NCI-H1092 (cell line): Measurements from ENCODE around the gene ALDH5A1.
A peak's percentile ranks its signal among the peaks of the same experiment; 100 is the strongest.

Source experiments
- DNase-seq: peaks from one replicate; lab custom pipeline; 2025; lab: John Stamatoyannopoulos, UW

ALDH5A1 gene

DNA sequence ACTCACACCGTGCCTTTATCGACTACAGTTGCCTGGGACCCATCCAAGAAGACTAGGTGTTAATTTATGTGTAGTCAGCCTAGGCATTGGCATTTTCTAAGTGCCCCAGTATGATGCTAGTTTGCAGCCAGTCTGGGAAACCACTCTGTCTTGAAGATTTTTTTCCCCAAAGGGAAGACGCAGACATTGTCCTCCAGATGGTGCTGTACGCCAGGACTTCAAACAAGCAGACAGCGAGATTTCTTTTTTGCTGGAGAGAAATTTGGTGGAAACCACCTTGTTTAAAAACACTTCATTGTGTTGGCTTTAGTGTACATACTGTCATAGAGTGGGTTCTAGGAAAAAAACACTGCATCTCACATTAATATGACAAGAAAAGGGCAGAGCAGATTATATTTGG, 30.0 kb downstream of the ALDH5A1 start:
- DNase-seq = peak; percentile 1

DNA sequence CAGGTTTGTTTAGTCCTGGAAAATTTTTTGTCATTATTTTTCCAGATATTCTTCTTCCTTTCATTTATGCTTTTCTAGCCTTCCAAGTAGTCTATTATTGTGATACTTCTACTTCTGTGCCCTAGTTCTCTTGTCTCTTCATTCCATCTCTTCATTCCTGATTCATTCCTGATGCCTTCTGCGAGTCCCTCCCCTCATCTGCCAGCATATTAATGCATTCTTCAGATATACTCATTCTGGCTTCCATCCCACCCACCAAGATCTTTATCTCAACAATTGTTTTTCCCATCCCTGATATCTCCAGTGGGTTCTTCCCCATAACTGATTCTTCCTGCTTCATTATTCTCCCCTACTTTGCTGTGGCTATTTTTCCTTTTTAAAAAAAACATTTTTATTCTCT, 35.2 kb downstream of the ALDH5A1 start:
- no peak for DNase-seq

DNA sequence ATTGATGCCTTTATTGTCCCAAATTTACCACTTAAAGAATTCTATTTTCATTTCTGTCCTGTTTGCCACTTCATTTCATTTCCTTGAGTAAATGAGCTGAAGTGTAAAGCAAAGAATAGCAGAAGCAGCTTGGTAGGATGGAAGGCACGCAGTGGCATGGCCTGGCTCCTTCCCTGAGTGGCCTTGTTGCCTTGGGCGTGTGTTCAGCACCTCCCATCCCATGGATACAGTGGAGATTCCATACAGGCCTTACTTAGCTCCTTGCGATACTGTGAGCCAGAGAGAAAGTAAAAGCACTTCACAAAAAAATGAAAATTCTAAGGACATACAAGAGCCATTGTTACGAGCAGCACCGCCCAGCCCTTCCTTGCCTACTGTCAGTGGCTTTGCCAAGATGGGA, 39.6 kb downstream of the ALDH5A1 start:
- DNase-seq = no peak

DNA sequence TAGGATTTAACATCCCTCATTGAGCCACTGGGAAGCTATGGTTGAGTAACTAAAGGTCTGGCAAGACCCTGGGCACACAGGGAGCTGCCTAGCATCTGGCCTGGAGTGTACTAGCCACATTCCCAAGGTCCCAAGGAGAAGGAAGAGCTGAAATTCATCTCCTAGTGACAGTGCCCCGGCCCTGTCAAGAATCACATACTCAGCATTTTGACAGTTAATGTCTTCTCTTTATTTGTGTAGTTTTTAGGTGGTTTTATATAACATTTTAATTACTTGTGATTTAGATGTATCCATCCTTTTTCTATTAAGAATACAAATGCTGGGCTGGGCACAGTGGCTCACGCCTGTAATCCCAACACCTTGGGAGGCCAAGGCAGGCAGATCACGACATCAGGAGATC, 40.4 kb downstream of the ALDH5A1 start:
- DNase-seq = no peak

- DNase-seq = no peak
These were observed 41.7 kb downstream of the ALDH5A1 start for GRCh38 chr6:24536466-24536865.

GRCh38 chr6:24537082-24537699, 42.4 kb downstream of the ALDH5A1 start:
- no peak for DNase-seq

DNA sequence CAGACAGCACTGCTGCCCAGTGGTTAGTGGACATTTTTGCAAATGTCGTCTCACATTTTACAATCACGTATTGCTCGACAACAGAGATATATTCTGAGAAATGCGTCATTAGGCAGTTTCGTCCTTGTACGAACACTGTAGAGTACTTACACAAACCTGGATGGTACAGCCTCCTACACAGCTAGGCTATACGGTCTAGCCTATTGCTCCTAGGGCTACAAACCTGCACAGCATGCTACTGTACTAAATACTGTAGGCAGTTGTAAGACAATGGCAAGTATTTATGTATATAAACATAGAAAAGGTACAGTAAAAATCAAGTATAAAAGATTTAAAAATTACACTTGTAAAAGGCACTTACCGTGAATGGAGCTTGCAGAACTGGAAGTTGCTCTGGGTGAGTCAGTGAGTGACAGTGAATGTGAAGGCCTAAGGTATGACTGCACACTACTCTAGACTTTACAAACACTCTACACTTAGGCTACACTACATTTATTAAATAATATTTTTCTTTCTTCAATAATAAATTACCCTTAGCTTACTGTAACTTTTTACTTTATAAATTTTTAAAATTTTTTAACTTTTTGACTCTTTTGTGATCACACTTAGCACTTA, 43.1 kb downstream of the ALDH5A1 start:
- no peak for DNase-seq

DNA sequence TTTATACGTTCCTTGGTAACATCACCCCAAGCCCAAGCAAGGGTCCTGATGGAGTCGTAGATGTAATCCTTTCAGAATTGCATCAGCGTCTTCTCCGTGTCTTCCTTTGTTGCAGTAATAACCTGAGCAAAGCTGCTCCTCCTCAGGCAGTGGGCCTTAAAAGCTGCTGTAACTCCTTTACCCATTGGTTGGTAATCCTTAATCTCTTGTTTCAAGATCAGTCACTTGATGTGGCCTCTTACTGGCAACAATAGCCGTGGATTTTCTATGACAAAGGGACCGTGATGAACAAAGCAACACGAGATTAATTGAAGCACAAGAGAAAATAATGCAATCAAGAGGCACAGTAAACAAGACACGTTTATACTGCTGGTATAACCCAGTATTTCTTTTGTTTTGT, 44.6 kb downstream of the ALDH5A1 start:
- no peak for DNase-seq

- DNase-seq = no peak
These were observed 45.4 kb downstream of the ALDH5A1 start for GRCh38 chr6:24540197-24540596.

DNA sequence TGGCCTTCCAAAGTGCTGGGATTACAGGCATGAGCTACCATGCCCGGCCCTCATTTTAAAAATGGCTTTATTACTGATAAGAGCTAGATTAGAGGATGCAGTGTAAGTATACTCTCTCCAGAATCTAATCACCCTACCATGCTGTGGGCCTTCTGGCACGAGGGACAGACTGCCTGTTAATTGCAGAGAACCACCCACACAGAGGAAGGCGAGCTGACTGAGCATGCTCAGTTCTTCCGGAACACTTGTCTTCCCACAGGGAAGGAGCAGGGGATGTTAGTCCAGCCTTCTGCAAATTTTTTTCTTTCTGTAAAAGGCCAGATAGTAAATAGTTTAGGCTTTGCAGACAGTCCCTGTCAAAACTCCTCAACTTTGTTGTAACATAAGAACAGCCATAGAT, 48.9 kb downstream of the ALDH5A1 start:
- no peak for DNase-seq

- DNase-seq = no peak
These were observed 50.4 kb downstream of the ALDH5A1 start for GRCh38 chr6:24545183-24545582.

DNA sequence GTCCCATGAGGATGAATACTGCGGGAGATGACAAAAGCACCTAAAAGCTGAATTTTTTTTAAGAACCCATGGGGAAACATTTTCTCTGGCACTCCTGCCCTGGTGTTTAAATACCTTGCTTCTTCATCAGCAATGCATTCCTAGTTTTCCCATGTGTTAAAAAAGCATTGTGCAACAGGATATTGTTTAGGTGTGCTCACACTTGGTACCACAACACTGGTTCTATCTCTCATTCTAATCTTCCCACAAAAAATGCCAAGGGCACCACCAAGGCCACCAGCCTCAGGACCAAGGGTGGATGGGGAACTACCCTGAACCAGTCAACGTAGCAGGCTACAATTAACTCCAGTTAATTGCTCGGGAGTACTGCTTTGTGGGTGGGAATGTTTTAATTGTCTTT, 50.9 kb downstream of the ALDH5A1 start:
- no peak for DNase-seq

DNA sequence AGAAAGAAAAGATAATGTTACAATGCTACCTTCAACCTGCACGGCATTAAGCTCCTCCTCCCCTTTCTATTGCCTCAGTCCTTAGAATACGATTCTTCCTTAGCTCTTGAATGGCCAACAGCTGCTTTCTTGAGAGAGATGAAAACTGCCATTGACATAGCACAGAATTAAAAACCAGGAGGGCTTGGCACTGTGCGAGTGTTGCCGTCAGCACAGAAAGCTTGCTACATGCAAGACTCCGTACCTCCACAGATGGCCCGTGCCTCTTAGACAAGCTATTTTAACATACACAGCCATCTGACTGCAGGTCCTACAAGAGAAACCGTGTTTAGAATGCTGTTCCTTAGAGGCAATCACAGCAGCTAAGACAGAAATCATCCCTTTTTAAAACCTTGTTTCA, 51.7 kb downstream of the ALDH5A1 start:
- DNase-seq = no peak

DNA sequence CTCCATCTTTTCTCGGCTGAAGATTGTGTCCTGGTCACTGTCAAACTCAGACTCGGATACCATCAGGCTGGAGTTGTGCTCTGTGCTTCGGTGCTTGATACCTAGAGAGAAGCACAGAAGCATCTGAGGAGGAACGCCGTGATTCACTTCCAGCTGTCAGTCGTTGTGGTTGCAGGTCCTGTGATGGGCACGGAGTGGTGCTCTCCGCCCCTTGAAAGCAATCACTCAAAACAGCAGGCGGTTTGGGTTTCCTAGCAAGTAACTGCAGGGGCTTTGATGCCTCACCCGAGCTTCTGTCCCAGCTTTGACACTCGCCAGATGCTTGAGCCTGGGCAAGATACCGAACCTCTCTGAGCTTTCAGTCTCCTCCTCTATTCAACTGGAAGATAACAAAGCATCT, 52.5 kb downstream of the ALDH5A1 start:
- no peak for DNase-seq

DNA sequence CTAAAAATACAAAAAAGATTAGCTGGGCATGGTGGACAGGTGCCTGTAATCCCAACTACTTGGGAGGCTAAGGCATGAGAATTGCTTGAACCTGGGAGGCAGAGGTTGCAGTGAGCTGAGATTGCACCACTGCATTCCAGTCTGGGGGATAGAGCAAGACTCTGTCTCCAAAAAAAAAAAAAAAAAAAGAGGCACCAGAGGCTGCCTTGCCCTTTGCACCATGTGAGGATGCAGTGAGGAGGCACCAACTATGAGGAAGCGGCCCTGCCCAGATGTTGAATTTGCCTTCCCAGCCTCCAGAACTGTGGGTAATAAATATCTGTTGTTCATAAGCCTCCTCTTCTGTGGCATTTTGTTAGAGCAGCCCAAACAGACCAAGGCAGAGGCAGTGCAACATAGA, 54.4 kb downstream of the ALDH5A1 start:
- DNase-seq = no peak

- DNase-seq = no peak
These were observed 55.0 kb downstream of the ALDH5A1 start for GRCh38 chr6:24549674-24550353.

- no peak for DNase-seq
These were observed 56.4 kb downstream of the ALDH5A1 start for GRCh38 chr6:24551139-24551538.

DNA sequence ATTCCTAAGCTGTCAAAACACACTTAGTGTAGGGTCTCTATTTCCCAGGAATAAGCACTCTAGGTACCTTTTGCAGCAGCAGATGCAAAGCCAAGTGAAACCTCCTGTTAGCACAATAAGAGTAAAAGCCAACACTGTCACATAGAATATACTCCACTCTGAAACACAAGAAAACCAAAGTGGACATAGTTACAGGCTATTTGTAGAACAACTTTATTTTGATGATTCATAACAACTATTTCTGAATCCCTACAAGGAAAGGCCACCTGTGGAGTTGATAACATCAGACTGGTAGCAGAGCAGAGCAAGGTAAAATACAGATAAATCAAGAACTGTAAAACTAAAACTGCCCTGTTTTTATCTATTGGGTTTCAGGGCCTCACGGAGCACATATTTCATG, 59.7 kb downstream of the ALDH5A1 start:
- no peak for DNase-seq

- DNase-seq = no peak
These were observed 63.7 kb downstream of the ALDH5A1 start for GRCh38 chr6:24558516-24558915.

DNA sequence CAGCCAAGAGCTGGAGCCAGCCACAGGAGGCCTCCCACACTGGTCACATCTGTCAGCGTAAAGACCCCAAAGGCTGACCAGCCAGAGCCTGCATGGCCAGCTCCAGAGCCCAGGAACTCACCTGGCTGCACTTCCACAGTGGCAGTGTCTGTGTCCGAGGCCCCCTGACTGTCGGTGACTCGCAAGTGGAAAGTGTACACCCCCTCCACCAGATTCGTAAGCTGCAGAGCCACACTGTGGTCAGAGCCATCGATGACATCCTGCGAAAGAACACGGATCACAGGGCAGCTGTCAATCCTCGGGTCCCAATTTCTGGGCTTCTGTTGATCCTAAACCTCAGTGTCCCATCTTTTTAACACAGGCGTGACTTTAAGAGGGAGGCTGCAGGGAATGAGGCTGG, 69.3 kb downstream of the ALDH5A1 start:
- no peak for DNase-seq

GRCh38 chr6:24565196-24565595, 70.4 kb downstream of the ALDH5A1 start:
- no peak for DNase-seq

DNA sequence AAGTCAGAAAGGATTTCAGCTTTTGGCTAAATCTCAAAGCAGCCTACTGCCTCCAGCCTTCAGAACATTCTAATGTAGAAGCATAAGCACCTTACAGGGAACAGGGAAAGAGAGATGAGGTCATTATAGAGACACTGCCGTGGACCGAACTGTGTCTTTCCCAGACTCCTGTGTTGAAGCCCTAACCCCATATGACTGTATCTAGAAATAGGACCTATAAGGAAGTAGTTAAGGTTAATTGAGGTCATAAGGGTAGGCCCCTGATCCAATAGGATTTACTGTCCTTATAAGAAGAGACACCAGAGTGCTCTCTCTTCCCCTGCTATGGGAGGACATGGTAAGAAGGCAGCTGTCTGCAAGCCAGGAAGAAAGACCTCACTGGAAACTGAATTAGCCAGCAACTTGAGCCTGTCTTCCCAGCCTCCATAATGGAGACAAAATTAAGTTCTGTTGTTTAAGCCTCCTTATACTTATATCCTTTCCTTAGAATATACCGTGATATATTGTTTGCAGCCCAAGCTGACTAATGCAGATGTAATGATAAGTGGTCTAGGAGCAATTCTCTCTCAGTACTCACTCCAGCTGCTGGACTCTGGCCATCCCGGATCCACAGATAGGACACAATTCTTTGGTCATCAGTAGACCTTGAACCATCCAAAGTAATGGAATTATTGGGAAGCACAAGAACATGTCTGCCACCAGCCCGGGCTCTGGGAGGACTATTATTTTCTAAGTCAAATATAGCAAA, 71.4 kb downstream of the ALDH5A1 start:
- no peak for DNase-seq

GRCh38 chr6:24568683-24569082, 73.9 kb downstream of the ALDH5A1 start:
- no peak for DNase-seq
